NCI-H774 (cell line): Measurements from ENCODE around the gene ETFB.
A peak's percentile ranks its signal among the peaks of the same experiment; 100 is the strongest.

Source experiments
- DNase-seq: peaks from one replicate; lab custom pipeline; 2025; lab: John Stamatoyannopoulos, UW

ETFB gene

GRCh38 chr19:51372649-51373504 is 6.7 kb upstream of the ETFB start, which contains the start of gene NKG7:
Gene NKG7, minus strand, starts transcription at chr19:51372654. Its CDS starts 119 bp downstream, at chr19:51372535.
- no peak for DNase-seq

GRCh38 chr19:51372021-51372648 is 5.9 kb upstream of the ETFB start:
- DNase-seq, result no peak

DNA sequence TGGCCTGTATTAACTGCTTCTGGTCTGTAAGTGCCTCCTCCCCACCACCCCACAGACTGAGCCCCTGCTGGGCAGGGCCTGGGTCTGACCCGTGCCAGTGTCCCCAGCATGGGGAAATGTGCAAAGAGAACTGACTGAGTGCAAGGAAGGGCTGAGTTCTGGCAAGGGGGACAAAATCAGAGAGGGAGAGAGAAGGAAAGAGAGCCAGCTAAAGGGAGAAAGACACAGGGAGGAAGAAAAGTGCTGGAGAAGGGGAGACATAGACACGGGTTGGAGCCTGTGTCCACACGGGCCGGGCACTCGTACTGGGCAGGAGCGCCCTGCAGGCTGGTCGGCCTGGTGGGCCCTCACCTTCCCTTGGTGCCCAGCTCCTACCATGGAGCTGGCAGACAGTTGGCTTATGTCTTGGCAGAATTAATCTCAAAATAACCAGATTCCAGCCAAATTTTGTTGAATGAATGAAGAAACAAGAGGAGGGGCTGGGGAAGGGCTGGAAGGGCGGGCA is 5.0 kb upstream of the ETFB start:
- DNase-seq, result no peak

GRCh38 chr19:51370230-51370629 is 4.0 kb upstream of the ETFB start:
- no peak for DNase-seq

GRCh38 chr19:51368366-51369282 is 2.4 kb upstream of the ETFB start, which contains the start of gene CLDND2:
Gene CLDND2, minus strand, starts transcription at chr19:51369003. Its CDS starts 426 bp downstream, at chr19:51368577.
- DNase-seq, result no peak

GRCh38 chr19:51367565-51368365 is 1.6 kb upstream of the ETFB start:
- peak; percentile 91 for DNase-seq

DNA sequence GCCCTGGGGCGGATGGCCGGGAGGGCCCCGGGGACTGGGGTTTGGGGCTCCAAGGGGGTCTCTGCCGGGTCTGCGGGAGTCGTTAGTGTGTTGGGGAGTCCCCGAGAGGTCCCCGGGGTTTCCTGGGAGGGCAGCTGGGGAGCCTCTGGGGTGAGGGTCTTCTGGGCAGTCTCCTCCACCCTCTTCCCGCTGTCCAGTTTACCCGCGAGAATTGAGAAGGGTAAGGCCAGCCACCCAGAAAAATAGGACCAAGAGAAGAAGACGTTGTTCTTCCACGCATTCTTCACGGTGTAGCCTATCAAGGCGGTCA is 1.0 kb upstream of the ETFB start:
- no peak for DNase-seq

- peak; percentile 97 for DNase-seq
Measured at GRCh38 chr19:51366389-51367254, 434 bp upstream of the ETFB start.

DNA sequence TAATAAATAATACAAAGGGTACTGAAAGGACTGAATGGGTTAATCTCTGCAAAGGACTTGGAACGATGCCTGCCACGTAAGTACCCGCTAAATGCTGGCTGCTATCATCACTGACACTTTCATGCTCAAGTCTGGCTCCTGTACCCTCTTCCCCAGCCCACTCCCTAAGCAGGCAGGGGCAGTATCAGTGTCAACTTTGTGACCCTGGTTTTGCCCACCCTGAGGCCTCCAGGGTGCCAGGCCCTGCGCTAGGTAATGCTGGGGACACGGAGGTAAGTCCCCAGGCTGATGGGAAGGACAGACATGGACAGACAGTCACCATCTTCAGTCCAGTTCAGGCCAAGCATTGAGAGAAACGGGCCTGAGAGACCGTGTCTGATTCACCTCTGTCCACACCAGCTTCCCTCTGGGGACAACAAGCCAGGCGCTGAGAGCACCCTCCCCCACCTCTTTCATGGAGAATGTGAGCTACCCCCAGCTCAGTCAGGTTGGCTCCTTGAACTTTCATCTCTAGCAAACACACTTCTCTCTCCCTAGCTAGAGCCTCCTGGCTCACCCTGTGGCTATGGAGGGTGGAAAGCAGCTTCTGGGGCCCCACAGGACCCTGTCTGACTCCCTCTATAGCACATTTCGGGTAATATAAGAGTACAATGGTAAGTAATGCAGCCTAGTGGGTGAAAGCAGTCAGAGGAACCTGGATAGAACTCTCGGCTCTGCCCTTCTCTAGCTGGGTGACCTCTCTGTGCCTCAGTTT is 800 bp downstream of the ETFB start:
- DNase-seq, result no peak

DNA sequence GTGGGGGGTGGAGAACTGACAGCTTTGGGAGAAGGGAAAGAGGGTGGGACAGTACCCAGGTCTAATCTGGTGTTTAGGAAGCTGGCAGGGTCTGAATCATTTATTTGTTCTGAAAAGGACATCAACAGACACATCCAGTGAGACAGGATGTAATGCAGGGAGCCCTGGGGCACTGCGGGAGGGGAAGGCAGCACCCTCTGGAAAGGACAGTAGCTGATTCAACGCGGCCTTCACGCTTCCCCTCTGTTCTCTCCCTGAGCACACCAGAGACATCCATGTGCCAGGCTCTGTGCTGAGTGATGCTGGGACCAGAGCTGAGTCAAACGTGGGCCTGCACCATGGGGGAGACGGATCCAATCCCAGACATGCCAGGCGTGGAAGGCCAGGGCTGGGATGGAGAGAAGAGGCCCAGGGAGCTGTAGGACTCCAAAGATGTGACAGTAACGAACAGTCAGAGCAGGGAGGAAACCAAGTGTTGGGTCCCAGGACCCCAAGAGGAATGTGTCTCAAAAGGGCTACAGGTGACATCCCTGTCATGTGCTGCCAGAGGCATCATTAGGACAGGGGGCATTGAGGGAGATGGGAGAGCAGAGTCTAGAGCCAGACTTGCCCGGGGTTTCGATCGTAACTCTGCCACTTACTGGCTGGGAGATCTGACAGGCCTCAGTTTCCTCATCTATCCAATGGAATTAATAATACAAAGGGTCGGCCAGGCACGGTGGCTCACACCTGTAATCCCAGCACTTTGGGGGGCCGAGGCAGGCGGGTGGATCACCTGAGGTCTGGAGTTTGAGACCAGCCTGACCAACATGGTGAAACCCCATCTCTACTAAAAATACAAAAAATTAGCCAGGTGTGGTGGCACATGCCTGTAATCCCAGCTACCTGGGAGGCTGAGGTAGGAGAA is 1.7 kb downstream of the ETFB start:
- DNase-seq, result no peak

DNA sequence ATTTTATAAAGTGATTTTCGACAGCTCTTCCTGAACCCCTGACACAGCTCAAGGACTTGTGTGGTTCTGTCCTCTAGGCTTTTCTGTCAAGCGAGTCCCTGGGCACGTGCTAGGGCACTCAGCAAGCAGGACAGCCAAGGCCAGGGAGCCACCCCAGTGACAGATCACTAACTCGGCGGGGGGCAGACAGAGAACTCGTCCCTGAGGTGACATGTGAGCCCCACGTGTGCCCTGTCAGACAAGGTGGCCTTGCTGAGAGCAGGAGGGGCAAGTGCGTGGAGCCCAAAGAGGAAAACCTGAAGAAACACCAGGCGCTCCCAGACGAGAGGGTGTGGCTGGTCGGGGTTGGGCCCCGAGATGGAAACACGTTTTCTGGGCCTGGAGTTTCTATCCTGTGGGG is 4.9 kb downstream of the ETFB start:
- DNase-seq, result no peak

GRCh38 chr19:51359294-51359693 is 6.9 kb downstream of the ETFB start:
- no peak for DNase-seq

GRCh38 chr19:51357952-51358351 is 8.2 kb downstream of the ETFB start:
- no peak for DNase-seq

DNA sequence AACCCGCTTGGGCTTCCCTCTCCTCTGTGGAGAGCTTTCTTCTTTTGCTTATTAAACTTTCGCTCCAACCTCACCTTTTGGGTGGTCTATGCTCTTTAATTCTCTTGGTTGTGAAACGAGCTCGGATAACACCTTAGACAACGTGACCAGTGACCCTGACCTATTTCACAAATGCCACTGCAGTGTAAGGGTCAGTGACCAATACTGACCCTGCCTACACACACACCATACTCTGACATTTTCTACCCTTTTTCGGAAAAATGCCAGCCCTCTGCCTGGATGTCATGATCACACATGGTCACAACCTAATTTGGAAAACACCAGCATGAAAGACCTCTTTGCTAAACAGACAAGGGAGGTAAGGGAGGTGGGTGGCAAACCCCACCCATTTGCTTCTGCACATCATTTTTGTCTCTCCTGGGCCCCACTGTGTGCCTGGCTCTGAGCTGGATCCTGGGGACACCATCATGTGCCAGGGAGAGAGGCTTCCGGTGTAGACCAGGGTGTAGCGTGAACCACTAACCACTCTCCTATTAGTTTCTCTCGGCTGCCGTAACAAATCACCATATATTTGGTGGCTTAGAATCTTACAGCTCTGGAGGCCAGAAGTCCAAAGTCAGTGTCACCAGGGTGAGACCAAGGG is 9.9 kb downstream of the ETFB start:
- no peak for DNase-seq

DNA sequence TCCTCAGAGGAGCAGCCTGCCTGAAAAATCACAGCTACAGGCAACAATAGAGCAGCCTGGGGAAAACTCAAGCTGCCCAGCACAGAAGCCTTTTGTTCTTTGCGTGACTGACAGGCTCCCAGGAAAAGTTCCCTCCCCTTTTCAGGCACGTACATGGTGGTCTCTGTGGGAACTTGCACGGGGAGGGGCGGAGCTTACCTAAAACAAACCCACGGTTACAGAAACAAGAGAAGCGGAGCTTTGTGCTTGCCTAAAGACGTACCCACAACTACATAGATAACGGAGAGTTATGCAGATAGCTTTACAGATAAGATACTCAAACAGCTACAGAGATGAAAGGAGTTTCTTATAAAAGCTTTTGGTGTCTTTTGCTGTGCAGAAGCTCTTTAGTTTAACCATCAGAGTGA is 11.4 kb downstream of the ETFB start:
- no peak for DNase-seq

GRCh38 chr19:51354103-51354741 is 12.0 kb downstream of the ETFB start:
- DNase-seq, result no peak

- no peak for DNase-seq
Measured at GRCh38 chr19:51352783-51353360, 13.3 kb downstream of the ETFB start.
